HS-27A (cell line): ENCODE data around the gene HOXA11.

ENCODE experiments used
- DNase-seq: peaks from one replicate; pipeline ENCODE4 v3.0.0-alpha.2; 2012; ENCODE audit warnings: low read depth, missing footprints

Gene HOXA11

GRCh38 chr7:27146491-27147198 lies 38.4 kb downstream of the HOXA11 start:
- DNase-seq = no peak

DNA sequence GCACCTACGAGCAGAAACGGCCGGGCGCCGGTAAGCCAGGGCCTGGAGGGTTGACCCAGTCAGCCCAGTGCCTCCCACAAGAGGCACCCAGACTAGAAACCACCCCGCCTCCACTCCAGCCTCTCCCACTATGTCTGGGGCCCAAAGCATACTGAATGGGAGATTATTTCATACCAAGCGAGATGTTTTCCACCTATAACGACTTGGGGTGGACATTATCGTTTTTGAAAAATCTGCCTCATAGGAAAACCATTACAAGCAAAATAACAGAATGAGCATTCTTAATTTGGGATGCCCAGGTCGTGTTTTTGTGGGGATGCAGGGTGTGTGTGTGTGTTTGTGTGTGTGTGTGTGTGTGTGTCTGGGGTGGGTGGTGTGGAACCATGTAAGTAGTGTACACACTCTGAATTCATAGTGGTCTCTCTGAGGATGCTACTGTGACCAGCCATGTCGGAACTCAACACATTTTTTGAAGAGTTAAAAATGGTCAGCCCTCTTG lies 39.1 kb downstream of the HOXA11 start:
- DNase-seq = no peak

DNA sequence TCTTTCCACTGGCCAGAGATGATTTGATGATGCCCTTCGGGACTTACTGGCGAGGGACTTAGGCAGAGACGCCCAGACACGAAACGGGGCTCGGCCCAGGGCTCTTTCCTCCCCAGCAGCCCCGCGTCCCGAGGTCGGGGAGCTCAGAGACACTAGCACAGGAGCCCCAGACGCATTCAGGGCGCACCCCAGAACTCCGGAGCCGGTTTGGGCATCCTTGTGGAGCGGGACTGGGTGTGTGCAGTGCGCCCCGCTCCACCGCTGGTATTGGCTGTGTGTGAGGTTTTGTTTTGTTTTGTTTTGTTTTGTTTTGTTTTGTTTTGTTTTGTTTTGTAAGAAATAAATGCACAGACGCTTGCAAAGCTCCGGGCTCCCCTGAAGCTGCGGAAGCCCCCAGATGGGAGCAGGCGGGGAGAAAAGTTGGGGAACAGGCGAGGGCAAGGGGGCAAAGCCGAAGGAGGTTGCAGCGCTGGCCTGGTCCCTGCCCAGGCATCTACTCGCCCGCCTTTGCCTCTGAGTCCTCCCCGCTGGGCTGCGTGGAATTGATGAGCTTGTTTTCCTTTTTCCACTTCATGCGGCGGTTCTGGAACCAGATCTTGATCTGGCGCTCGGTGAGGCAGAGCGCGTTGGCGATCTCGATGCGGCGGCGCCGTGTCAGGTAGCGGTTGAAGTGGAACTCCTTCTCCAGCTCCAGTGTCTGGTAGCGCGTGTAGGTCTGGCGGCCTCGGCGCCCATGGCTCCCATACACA lies 39.7 kb downstream of the HOXA11 start:
- DNase-seq = no peak

- no peak for DNase-seq
These were observed 40.3 kb downstream of the HOXA11 start for GRCh38 chr7:27144781-27145164.

DNA sequence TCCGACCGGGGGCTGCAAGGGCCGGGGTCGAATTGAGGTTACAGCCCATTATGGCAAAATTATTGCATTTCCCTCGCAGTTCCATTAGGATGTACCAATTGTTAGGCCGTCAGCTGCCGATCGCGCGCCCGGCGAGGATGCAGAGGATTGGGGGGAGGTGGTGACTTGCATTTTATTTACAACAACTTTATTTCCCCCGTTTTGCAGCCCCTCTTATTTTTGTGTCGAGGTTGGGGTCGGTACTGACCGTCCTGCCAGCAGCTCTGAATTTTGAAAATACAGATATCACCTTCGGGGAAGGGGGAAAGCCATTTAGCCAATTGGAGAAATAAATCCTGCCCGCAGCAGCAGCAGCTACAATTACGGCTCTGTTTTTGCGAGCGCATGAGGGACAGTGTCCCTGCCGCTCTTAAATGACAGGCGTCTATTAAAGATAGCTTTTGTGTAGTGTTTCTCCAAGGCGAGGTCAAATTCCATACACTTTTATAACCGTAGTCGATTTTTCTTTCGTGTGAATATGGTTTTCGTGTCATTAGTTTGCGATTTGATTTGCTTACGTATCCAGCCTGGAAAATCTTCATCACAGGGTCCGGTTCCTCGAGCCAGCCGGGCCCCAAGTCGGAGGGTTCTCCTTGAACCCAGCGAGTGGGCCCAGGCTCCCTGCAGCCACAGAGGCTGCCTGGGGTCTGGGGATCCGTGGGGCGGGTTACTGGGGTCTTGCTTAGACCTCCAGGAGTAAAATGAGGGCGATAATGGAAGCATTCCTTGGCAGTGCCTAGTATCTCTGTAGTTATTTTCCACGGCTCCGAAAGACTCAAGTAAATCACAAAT lies 40.9 kb downstream of the HOXA11 start:
- DNase-seq = no peak

- peak; percentile 57 for DNase-seq
These were observed 41.7 kb downstream of the HOXA11 start, which contains the start of gene HOXA5 for GRCh38 chr7:27143023-27143949. Gene HOXA5 (minus strand): TSS chr7:27143681. CDS start chr7:27143607, 74 bp downstream.

DNA sequence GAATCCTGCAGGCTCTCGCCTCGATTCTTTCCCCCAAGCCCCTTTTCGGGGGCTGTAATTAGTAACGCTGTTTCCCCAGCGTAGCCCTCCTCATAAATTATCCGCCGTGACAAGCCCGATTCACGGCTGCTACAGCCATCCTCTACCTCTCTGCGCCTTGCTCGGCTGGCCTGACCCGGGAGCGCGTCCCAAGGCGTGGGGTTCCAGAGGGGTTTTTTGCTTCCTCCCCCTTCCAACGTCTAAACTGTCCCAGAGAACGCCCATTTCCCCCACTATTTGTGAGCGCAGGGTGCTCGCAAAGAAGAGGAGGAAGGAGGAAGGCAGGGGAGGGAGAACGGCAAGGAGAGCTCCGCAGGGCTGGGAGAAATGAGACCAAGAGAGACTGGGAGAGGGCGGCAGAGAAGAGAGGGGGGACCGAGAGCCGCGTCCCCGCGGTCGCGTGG lies 42.4 kb downstream of the HOXA11 start:
- no peak for DNase-seq

GRCh38 chr7:27141923-27142579 lies 43.0 kb downstream of the HOXA11 start:
- DNase-seq = no peak

DNA sequence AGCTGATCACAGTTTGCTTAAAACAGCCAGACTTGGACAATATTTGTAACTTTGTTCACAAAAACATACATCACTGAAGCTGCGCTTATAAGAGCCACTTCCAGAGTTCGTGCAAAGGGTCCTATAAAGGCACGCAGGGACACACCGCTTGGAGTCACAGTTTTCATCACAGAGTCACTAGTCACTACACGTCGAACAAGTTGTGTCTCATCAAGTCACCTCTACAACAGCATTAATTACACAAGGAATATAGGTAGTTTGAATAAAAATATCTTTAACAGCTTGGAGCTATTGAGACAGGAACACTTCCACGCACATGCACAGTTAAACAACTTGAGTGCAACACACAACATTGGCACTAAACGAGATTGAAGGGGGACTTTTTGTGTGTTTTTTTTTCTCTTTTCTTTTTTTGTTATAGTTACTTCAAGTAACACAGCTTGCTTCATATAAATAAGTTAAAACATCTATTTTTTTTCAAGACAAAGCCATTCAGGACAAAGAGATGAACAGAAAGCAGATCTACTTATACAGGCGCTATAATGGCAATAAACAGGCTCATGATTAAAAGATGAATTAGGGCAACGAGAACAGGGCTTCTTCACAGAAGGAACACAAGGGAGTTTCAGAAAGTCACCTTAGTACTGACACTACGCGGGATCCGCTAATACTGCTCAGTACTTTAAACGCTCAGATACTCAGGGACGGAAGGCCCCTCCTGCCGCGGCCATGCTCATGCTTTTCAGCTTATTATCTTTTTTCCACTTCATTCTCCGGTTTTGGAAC lies 43.7 kb downstream of the HOXA11 start:
- DNase-seq = no peak

DNA sequence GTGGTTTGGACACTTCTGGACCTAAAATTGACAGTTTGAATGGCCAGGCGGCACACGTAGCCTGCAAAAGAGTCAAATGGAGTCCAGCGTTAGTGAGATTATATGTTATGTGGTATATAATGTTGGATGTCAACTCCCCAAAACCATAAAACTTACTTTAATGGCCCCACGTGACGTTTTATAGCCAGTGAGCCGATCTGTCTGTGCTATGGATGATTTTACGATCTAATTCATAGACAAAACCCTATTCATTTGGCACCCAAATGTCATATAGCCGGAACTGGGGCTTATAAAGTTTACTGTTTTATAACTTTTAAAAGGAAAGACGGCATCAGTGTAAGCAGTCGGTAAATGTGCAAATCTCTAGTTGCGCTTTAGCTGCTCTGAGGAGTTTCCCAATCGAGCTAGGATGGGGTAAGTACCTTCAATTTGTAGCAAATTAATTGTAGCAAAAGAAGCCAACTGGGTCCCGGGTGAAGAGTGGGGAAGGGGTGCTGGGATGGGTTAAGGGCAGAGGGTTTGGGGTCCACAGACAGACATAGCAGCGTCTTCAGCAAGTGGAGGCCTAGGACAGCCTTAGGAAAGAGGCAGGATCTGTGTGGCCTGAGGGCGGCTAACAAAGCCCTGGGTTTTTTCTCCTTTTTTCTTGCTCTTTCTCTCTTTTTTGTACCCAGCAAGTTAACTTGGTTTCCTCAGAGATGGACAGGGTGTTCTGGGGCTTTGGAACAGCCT lies 44.7 kb downstream of the HOXA11 start:
- no peak for DNase-seq

- DNase-seq = no peak
These were observed 45.5 kb downstream of the HOXA11 start for GRCh38 chr7:27139334-27140125.

DNA sequence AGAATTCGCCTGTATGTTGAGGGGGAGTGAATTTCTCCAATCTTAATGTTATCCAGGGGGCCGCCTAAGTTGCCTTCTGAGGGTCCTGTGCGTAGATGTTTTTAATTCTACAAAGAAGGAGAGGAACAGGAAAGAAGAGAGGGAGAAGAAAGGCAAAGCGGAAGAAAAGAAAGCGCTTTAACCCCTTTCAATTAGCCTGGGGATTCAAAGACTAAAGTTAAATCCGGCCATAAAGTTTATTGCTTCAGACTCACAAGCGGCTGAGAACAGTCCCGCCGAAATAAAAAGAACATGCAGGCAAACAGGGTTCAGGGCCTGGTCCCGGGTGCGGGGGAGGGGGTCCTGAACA lies 46.1 kb downstream of the HOXA11 start:
- no peak for DNase-seq

DNA sequence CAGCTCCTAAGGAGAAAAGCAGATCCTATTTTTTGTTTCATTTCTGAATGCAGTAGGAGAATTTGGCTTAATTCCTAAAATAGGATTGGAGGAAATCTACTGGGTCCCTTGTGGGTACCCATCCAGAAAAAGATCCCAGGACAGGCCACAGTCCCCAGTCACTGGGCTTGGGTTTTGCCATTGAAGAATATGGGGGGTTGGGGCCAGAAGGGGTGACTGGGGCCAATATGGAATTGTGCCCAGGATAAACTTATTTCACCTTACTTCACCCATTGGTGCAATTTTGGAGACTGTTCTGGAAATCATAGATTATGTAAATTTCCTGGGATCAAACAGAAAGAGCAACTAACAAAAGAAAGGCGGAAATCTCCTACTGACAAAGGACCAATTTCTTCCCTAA lies 46.6 kb downstream of the HOXA11 start:
- no peak for DNase-seq

- DNase-seq = no peak
These were observed 47.3 kb downstream of the HOXA11 start for GRCh38 chr7:27137640-27138315.

DNA sequence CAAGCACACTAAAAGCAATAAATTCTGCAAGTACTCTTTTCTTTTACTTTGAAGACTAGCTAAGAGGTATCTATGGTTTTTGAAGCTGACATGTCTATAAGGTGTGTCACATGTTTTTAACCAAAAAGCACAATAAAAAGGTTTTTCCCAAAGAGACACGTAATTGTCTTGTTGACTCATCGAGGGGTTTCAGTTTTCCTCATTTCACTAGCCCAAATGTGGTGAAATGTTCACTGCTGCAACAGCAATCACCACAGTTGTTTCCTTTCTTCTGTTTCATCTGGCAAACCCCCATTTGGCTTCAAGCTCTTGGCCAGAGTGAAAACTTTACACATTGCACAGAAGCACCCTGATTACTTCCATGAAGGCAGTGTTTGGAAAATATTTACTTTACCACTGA lies 50.6 kb downstream of the HOXA11 start:
- DNase-seq = no peak

GRCh38 chr7:27133409-27134231 lies 51.4 kb downstream of the HOXA11 start:
- no peak for DNase-seq

DNA sequence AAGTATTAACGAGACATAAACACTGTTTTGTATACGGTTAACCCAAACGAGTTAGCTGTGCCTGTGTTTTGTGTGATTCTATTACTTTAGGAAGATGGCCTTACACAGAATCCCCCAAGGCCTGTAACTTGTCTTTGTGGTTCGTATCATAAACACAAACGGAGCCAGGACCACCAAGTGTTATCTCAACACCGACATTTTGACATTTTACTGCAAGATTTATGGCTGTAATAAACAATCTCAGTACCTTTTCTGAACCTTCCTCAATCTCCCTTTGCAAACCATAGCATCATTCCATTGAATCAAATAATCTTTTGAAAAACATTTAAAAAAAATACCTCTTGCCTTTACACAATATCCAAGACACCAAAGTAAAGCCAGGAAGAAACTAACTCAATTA lies 52.1 kb downstream of the HOXA11 start:
- DNase-seq = no peak
